ENCODE data around the gene ZHX3. TPM values are rescaled to one million over a fixed set of nuclear protein-coding genes. Genes with fewer than 3 reads are reported as not detected.

The ZHX3 gene
- total RNA-seq, 5 donors from 2014 or later (not counting 1 experiment from before 2014, with no cell fraction given): 7.0 to 11.1 (median 10.5) TPM

DNA sequence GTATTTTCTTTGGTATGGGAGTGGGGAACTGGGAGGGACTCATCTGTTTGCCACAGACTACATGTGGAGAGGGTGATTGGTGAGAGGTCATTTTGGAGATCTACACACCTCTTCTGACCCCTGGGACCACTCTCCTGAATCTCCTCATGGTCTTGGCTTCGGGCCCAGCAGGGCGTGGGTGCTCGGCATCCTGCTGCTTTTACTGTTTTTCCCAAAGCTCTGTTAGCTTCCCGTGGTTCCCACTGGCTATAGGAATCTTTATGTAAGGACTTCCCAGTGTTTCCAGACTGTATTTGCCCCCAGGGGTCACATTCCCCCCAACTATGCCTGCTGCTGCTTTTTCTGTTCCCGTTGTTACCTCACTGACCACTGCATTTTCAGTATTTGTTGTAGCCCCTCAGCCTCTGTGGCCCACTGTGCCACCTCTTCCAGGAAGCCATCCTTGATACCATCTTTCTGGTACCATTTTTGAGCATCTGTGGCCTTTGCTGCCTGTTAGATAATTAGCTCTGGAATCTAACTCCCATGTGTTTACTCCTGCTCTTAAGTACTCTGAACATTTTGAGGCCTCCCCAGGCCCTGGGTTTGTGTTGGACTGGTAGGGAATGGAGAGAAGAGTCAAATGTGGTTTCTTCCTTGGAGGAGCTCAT, 165.3 kb downstream of the ZHX3 start:
- H3K4me1 ChIP-seq (ENCODE audit: control insufficient read depth in 1 of 2, extremely low read depth in 1 of 2, insufficient read depth in 2 of 2, low read length in 2 of 2): peaks cover 84 to 100% of the 10 kb centered on the region in 2 experiments
- Mint-ChIP-seq H3K27me3 (peaks cover 0 to 2% of the 10 kb centered on the region in 2 donors), H3K4me1 (peaks cover 95 to 100% (median 96%) of the 10 kb centered on the region in 3 donors), H3K27ac (peak overlapping the region; percentile 97 to 100), H3K4me3 (peak overlapping the region in 2 of 3 donors; percentile 5 to 89), H3K36me3 (no peaks in the 10 kb centered on the region), H3K9me3 (no peaks in the 10 kb centered on the region)
- ChIA-PET CTCF (interaction anchor here in 1 of 2 donors (1.1 to 2.4 kb wide), 4 partner anchors 10 to 17 kb away, joined by 4 to 8 read pairs (median 6); no protein-coding TSS in a partner anchor), POLR2A (interaction anchor here in 1 of 2 donors (1.0 kb wide), 1 partner anchor 11 kb away, joined by 5 read pairs; no protein-coding TSS in a partner anchor)
- H3K9me3 ChIP-seq: no peaks in the 10 kb centered on the region
- peaks cover 3 to 12% of the 10 kb centered on the region in 2 donors for H3K36me3 ChIP-seq (ENCODE audit: control insufficient read depth in 2 of 2, extremely low read depth in 1 of 2, insufficient read depth in 1 of 2, low read length in 1 of 2)
- H3K27ac ChIP-seq (ENCODE audit: low read length): peak overlapping the region; percentile 76
- H3K27me3 ChIP-seq (replicated peaks in 1 of 2; ENCODE audit: control insufficient read depth in 2 of 2, extremely low read depth in 1 of 2, insufficient read depth in 2 of 2, low read length in 1 of 2): no peaks in the 10 kb centered on the region
- 88% methylated on average over 1 of the region's 5 CpGs for WGBS (ENCODE audit: insufficient coverage)
- ATAC-seq (replicated peaks in 1 of 4) (no peak), DNase-seq (no peak)
- H3K4me3 ChIP-seq (ENCODE audit: control insufficient read depth in 1 of 2, extremely low read depth in 1 of 2, low read length in 1 of 2): no peak overlapping the region

DNA sequence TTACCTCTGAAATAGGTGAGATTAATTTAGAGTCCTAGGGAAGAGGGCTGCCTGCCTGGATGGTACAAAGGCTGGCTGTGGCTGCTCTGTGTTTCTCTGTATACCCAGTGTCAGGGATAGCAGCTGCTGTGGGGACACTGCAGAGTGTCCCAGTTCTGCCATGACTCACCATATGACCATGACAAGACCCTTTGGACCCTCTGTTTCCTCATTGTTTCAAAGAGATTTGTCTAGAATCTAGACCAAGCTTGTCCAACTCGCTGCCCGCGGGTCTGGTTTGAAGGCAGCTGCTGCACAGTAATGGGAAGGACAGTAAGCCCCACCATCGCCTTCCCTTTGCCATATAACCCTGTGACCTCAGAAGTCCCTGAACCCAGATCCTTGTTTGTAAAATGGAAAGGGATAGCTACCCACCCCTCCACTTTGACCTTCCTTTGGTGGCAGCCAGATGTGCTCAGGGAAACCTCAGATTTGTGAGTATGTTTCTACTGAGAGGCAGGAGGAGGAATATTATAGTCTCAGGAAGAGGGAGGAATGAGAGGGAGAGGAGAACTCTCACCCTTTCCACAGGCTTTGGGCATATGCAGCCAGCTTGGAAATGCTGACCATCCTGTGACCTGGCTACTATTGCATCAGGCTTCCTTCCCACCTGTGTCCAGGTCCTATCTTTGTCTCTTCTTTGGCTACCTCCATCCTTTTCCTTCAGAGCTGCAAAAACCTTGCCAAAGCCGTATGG, 166.2 kb downstream of the ZHX3 start:
- peaks cover 86 to 100% of the 10 kb centered on the region in 2 experiments for H3K4me1 ChIP-seq (ENCODE audit: control insufficient read depth in 1 of 2, extremely low read depth in 1 of 2, insufficient read depth in 2 of 2, low read length in 2 of 2)
- Mint-ChIP-seq H3K4me3 (peak overlapping the region in 2 of 3 donors; percentile 1 to 89), H3K4me1 (peaks cover 95 to 100% (median 96%) of the 10 kb centered on the region in 3 donors), H3K36me3 (no peaks in the 10 kb centered on the region), H3K27me3 (no peaks in the 10 kb centered on the region), H3K27ac (peak overlapping the region; percentile 97 to 100), H3K9me3 (no peaks in the 10 kb centered on the region)
- no peak overlapping the region for H3K4me3 ChIP-seq (ENCODE audit: control insufficient read depth in 1 of 2, extremely low read depth in 1 of 2, low read length in 1 of 2)
- WGBS (ENCODE audit: insufficient coverage): no CpG with 5 or more reads among the region's 5 CpGs
- H3K27ac ChIP-seq (ENCODE audit: low read length): peak overlapping the region; percentile 76
- H3K9me3 ChIP-seq: no peaks in the 10 kb centered on the region
- ATAC-seq (replicated peaks in 1 of 4) (peak in 2 of 4 experiments; percentile 3 to 22), DNase-seq (no peak)
- no peaks in the 10 kb centered on the region for H3K27me3 ChIP-seq (replicated peaks in 1 of 2; ENCODE audit: control insufficient read depth in 2 of 2, extremely low read depth in 1 of 2, insufficient read depth in 2 of 2, low read length in 1 of 2)
- ChIA-PET CTCF (interaction anchor here in 1 of 2 donors (0.6 to 2.4 kb wide), 2 partner anchors 16 to 116 kb away, joined by 3 to 8 read pairs; no protein-coding TSS in a partner anchor), POLR2A (no interaction called here)
- H3K36me3 ChIP-seq (ENCODE audit: control insufficient read depth in 2 of 2, extremely low read depth in 1 of 2, insufficient read depth in 1 of 2, low read length in 1 of 2): peaks cover 3 to 18% of the 10 kb centered on the region in 2 donors

DNA sequence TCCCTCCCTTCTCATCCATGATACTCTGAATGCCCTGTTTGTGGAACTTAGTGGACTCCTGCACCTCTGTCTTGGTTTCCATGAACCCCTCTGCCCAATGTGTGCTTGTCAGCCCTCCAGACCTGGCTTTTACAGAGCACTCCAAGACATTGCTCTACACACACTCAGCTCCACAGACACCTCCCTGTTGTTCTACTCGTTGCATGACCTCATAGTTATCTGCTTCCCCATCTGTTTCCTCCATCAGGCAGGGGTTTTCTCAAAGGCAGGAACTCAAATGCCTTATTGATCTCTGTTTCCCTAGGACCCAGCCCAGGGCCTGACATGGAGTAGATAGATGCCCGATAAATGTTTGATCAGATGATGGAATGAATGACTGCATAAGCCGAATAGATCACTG, 166.9 kb downstream of the ZHX3 start:
- Mint-ChIP-seq H3K27me3 (no peaks in the 10 kb centered on the region), H3K4me1 (peaks cover 95 to 100% (median 96%) of the 10 kb centered on the region in 3 donors), H3K36me3 (no peaks in the 10 kb centered on the region), H3K9me3 (no peaks in the 10 kb centered on the region), H3K27ac (peak overlapping the region; percentile 97 to 100), H3K4me3 (peak overlapping the region; percentile 1 to 89 (median 50))
- Histone ChIP-seq H3K27ac (ENCODE audit: low read length) (peak overlapping the region; percentile 76), H3K4me1 (ENCODE audit: control insufficient read depth in 1 of 2, extremely low read depth in 1 of 2, insufficient read depth in 2 of 2, low read length in 2 of 2) (peaks cover 86 to 100% of the 10 kb centered on the region in 2 experiments), H3K9me3 (no peaks in the 10 kb centered on the region), H3K36me3 (ENCODE audit: control insufficient read depth in 2 of 2, extremely low read depth in 1 of 2, insufficient read depth in 1 of 2, low read length in 1 of 2) (peaks cover 3 to 18% of the 10 kb centered on the region in 2 donors), H3K4me3 (ENCODE audit: control insufficient read depth in 1 of 2, extremely low read depth in 1 of 2, low read length in 1 of 2) (no peak overlapping the region), H3K27me3 (replicated peaks in 1 of 2; ENCODE audit: control insufficient read depth in 2 of 2, extremely low read depth in 1 of 2, insufficient read depth in 2 of 2, low read length in 1 of 2) (no peaks in the 10 kb centered on the region)
- ChIA-PET CTCF (interaction anchor here (1.0 to 2.4 kb wide), 2 partner anchors 14 to 15 kb away, joined by 5 to 8 read pairs; no protein-coding TSS in a partner anchor), POLR2A (no interaction called here)
- DNase-seq (peak in 3 of 35 experiments; percentile 17 to 66 (median 17)), ATAC-seq (replicated peaks in 1 of 4) (peak; percentile 56 to 83 (median 61))
- WGBS (ENCODE audit: insufficient coverage): 0% methylated on average over 2 of the region's 3 CpGs

DNA sequence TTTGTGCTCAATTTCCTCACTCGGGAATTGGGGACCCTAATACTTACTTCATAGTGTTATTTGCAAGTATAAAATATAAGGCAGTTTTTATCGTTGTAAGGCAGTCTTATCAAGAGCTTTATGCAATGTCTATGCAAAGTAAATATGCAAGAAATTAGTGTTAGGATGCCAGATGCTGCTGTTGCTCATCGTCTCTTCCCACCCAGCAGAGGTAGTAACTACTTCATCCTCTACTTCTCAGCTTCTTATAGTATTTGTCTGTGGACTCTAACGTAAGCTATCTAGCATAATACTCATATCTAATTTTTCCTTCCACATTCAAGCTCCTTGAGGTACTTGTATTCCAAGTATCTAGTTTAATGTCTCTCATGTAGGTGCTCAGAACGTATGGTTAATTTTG, 168.6 kb downstream of the ZHX3 start:
- Mint-ChIP-seq H3K9me3 (no peaks in the 10 kb centered on the region), H3K27me3 (no peaks in the 10 kb centered on the region), H3K27ac (peak overlapping the region; percentile 95 to 97), H3K36me3 (peaks cover 4% of the 10 kb centered on the region), H3K4me3 (peak overlapping the region in 2 of 3 donors; percentile 6 to 89), H3K4me1 (peaks cover 95 to 100% (median 96%) of the 10 kb centered on the region in 3 donors)
- Histone ChIP-seq H3K4me1 (ENCODE audit: control insufficient read depth in 1 of 2, extremely low read depth in 1 of 2, insufficient read depth in 2 of 2, low read length in 2 of 2) (peaks cover 85 to 100% of the 10 kb centered on the region in 2 experiments), H3K36me3 (ENCODE audit: control insufficient read depth in 2 of 2, extremely low read depth in 1 of 2, insufficient read depth in 1 of 2, low read length in 1 of 2) (peaks cover 6 to 17% of the 10 kb centered on the region in 2 donors), H3K9me3 (no peaks in the 10 kb centered on the region), H3K27ac (ENCODE audit: low read length) (peak overlapping the region; percentile 76), H3K27me3 (replicated peaks in 1 of 2; ENCODE audit: control insufficient read depth in 2 of 2, extremely low read depth in 1 of 2, insufficient read depth in 2 of 2, low read length in 1 of 2) (no peaks in the 10 kb centered on the region), H3K4me3 (ENCODE audit: control insufficient read depth in 1 of 2, extremely low read depth in 1 of 2, low read length in 1 of 2) (no peak overlapping the region)
- WGBS (ENCODE audit: insufficient coverage): 60% methylated on average over 1 of the region's 5 CpGs
- no peak for DNase-seq
- ATAC-seq (replicated peaks in 1 of 4): no peak
- ChIA-PET CTCF (interaction anchor here in 1 of 2 donors (1.5 kb wide), 1 partner anchor 8 kb away, joined by 4 read pairs; no protein-coding TSS in a partner anchor), POLR2A (interaction anchor here (0.7 kb wide), 3 partner anchors 24 to 86 kb away, joined by 3 read pairs; no protein-coding TSS in a partner anchor)

DNA sequence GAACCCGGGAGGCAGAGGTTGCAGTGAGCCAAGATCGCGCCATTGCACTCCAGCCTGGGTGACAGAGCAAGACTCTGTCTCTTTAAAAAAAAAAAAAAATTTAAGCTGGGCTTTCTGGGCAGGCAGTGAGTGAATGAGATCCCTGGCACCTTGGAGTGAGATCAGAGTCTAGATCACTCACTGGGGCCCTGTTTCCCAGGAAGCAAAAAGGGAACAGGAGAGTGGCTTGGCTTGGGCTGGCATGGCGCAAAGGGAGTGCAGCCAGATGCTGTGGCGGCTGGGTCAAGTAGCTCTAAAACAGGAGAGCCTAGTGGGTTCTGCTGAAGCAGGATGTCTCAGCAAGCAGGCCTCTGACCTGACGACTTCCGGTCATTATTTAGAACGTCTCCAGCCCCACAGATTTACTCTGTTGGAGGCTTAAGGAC, 169.8 kb downstream of the ZHX3 start:
- no peaks in the 10 kb centered on the region for H3K9me3 Mint-ChIP-seq
- no peak for ATAC-seq (replicated peaks in 1 of 4)
- 73% methylated on average over 5 of the region's 8 CpGs for WGBS (ENCODE audit: insufficient coverage)
- no peaks in the 10 kb centered on the region for H3K27me3 Mint-ChIP-seq
- peaks cover 98 to 100% (median 99%) of the 10 kb centered on the region in 3 donors for H3K4me1 Mint-ChIP-seq
- ChIA-PET CTCF (interaction anchor here (1.0 to 1.3 kb wide), 3 partner anchors 10 to 13 kb away, joined by 3 to 5 read pairs (median 4); no protein-coding TSS in a partner anchor), POLR2A (no interaction called here)
- Histone ChIP-seq H3K27ac (ENCODE audit: low read length) (peak overlapping the region; percentile 76), H3K9me3 (no peaks in the 10 kb centered on the region), H3K4me3 (ENCODE audit: control insufficient read depth in 1 of 2, extremely low read depth in 1 of 2, low read length in 1 of 2) (peak overlapping the region in 1 of 2 donors; percentile 17), H3K36me3 (ENCODE audit: control insufficient read depth in 2 of 2, extremely low read depth in 1 of 2, insufficient read depth in 1 of 2, low read length in 1 of 2) (peaks cover 6 to 19% of the 10 kb centered on the region in 2 donors), H3K4me1 (ENCODE audit: control insufficient read depth in 1 of 2, extremely low read depth in 1 of 2, insufficient read depth in 2 of 2, low read length in 2 of 2) (peaks cover 89 to 100% of the 10 kb centered on the region in 2 experiments), H3K27me3 (replicated peaks in 1 of 2; ENCODE audit: control insufficient read depth in 2 of 2, extremely low read depth in 1 of 2, insufficient read depth in 2 of 2, low read length in 1 of 2) (no peaks in the 10 kb centered on the region)
- no peak for DNase-seq
- peak overlapping the region in 2 of 3 donors; percentile 34 to 89 for H3K4me3 Mint-ChIP-seq
- H3K27ac Mint-ChIP-seq: peak overlapping the region; percentile 95 to 97
- peaks cover 4% of the 10 kb centered on the region for H3K36me3 Mint-ChIP-seq
